IMR-90 (cell line): ENCODE measurements around the gene TM4SF20. TPM values are rescaled to one million over a fixed set of nuclear protein-coding genes. Genes with fewer than 3 reads are reported as not detected.
"Not testable (repeated sequence)": the region's sequence is repeated elsewhere in the genome, so short reads cannot be mapped to it uniquely, and the experiment has no call there.

Source experiments
- ATAC-seq: fragments of 200-7000 bp; cut with Tn5 transposase; 2 replicates; pipeline ENCODE4 v1.9.1; 2020; ENCODE audit warnings: low read depth, mild to moderate bottlenecking, moderate library complexity
- BruUV-seq: library from RNA; stranded (reverse); fragments of 400-500 nt; replicated peaks from 2 replicates; lab custom pipeline; 2021; lab: Mats Ljungman, UMichigan
- CTCF ChIA-PET: fragments of 300-600 bp; formaldehyde crosslinking; extraction: SDS; loops from one replicate; lab custom pipeline; 2021; ENCODE audit warnings: antibody characterized with exemption; lab: Yijun Ruan, JAX
- POLR2A ChIA-PET: fragments of 300-600 bp; sonication (Branson Sonifier 250); formaldehyde crosslinking; loops from one replicate; lab custom pipeline; 2022; ENCODE audit warnings: antibody characterized with exemption; ENCODE audit not compliant: unreplicated experiment; lab: Charles Lee
- DNase-seq: peaks from one replicate; pipeline ENCODE4 v3.0.0; 2013
- H2AFZ ChIP-seq: replicated peaks from 2 replicates; pipeline ENCODE3; 2013; ENCODE audit warnings: low read length, mild to moderate bottlenecking; ENCODE audit not compliant: poor library complexity
- H2AK5ac ChIP-seq: 2 replicates; pipeline ENCODE4 v1.6.1; 2013; ENCODE audit warnings: low read depth, low read length, inconsistent platforms
- H2AK9ac ChIP-seq: replicated peaks from 2 replicates; pipeline ENCODE3; 2013; ENCODE audit warnings: mild to moderate bottlenecking, low read depth, low read length, moderate library complexity; ENCODE audit not compliant: poor library complexity
- H2BK120ac ChIP-seq: 2 replicates; pipeline ENCODE4 v1.6.1; 2013; ENCODE audit warnings: low read depth, low read length, inconsistent platforms
- H2BK15ac ChIP-seq: 3 replicates; pipeline ENCODE4 v1.6.1; 2013; ENCODE audit warnings: low read depth, low read length, inconsistent platforms
- H2BK20ac ChIP-seq: 2 replicates; pipeline ENCODE4 v1.6.1; 2013; ENCODE audit warnings: low read depth, mild to moderate bottlenecking, inconsistent platforms, low read length, moderate library complexity
- H2BK5ac ChIP-seq: 2 replicates; pipeline ENCODE4 v1.6.1; 2013; ENCODE audit warnings: mild to moderate bottlenecking, low read depth, low read length, inconsistent platforms; ENCODE audit not compliant: poor library complexity, severe bottlenecking
- H3K14ac ChIP-seq: replicated peaks from 2 replicates; pipeline ENCODE4 v1.6.1; 2013; ENCODE audit warnings: low read depth, low read length, inconsistent platforms
- H3K18ac ChIP-seq: 2 replicates; pipeline ENCODE4 v1.6.1; 2013; ENCODE audit warnings: low read depth, low read length, control low read depth
- H3K23ac ChIP-seq: 2 replicates; pipeline ENCODE4 v1.6.1; 2013; ENCODE audit warnings: low read depth, low read length, inconsistent platforms
- H3K27ac ChIP-seq: 2 replicates; pipeline ENCODE4 v1.5.1; 2013; ENCODE audit warnings: mild to moderate bottlenecking, control low read depth, low read length; ENCODE audit not compliant: insufficient read depth
- H3K27me3 ChIP-seq: 2 replicates; pipeline ENCODE4 v1.6.1; 2013; ENCODE audit warnings: low read length; ENCODE audit not compliant: control insufficient read depth, insufficient read depth
- H3K36me3 ChIP-seq: 2 replicates; pipeline ENCODE4 v1.6.1; 2013; ENCODE audit warnings: low read length, mixed read lengths; ENCODE audit not compliant: control insufficient read depth, insufficient read depth
- H3K4ac ChIP-seq: 2 replicates; pipeline ENCODE4 v1.6.1; 2013; ENCODE audit warnings: low read depth, low read length, inconsistent platforms
- H3K4me1 ChIP-seq: 2 replicates; pipeline ENCODE4 v1.6.1; 2013; ENCODE audit warnings: low read length, mixed read lengths; ENCODE audit not compliant: control insufficient read depth, insufficient read depth
- H3K4me2 ChIP-seq: 2 replicates; pipeline ENCODE4 v1.6.1; 2013; ENCODE audit warnings: low read depth, mild to moderate bottlenecking, control low read depth, low read length, moderate library complexity
- H3K4me3 ChIP-seq: 2 replicates; pipeline ENCODE4 v1.5.1; 2013; ENCODE audit warnings: low read depth, mild to moderate bottlenecking, control low read depth, low read length, moderate library complexity; ENCODE audit not compliant: insufficient read depth
- H3K56ac ChIP-seq: 2 replicates; pipeline ENCODE4 v1.6.1; 2013; ENCODE audit warnings: low read length, inconsistent platforms; ENCODE audit not compliant: insufficient read depth; ENCODE audit errors: extremely low read depth
- H3K79me1 ChIP-seq, 2 experiments: 2 replicates each; pipeline ENCODE4 v1.6.1; 2013; ENCODE audit warnings: low read length in 2 of 2, inconsistent platforms in 1 of 2, low read depth in 1 of 2
- H3K9ac ChIP-seq: 2 replicates; pipeline ENCODE4 v1.6.1; 2013; ENCODE audit warnings: low read depth, low read length, control low read depth
- H3K9me1 ChIP-seq: 2 replicates; pipeline ENCODE4 v1.6.1; 2013; ENCODE audit warnings: low read length, inconsistent platforms; ENCODE audit not compliant: insufficient read depth
- H3K9me3 ChIP-seq: 2 replicates; pipeline ENCODE4 v1.6.1; 2013; ENCODE audit warnings: low read length; ENCODE audit not compliant: control insufficient read depth, insufficient read depth
- H4K20me1 ChIP-seq: 2 replicates; pipeline ENCODE4 v1.6.1; 2013; ENCODE audit warnings: low read length, inconsistent platforms; ENCODE audit not compliant: insufficient read depth
- H4K5ac ChIP-seq: 2 replicates; pipeline ENCODE4 v1.6.1; 2013; ENCODE audit warnings: mild to moderate bottlenecking, low read depth, low read length, control low read depth
- H4K8ac ChIP-seq, 2 experiments: 2 replicates each; pipeline ENCODE4 v1.6.1; 2013; ENCODE audit warnings: low read depth in 2 of 2, low read length in 2 of 2, control low read depth in 1 of 2, inconsistent platforms in 1 of 2
- H4K91ac ChIP-seq: 2 replicates; pipeline ENCODE4 v1.6.1; 2013; ENCODE audit warnings: low read depth, low read length, inconsistent platforms; ENCODE audit not compliant: insufficient read depth
- FOS ChIP-seq: fragments of 150-350 bp; IDR thresholded peaks from 2 replicates; pipeline ENCODE4 v1.6.1; 2016; ENCODE audit warnings: low read depth, low read length
- MAZ ChIP-seq: IDR thresholded peaks from 2 replicates; pipeline ENCODE4 v1.6.1; 2012; ENCODE audit warnings: low read depth, mild to moderate bottlenecking, low read length, improper control_type of control experiment, moderate library complexity, borderline replicate concordance
- RAD21 ChIP-seq: IDR thresholded peaks from 2 replicates; pipeline ENCODE4 v1.6.1; 2012; ENCODE audit warnings: low read length, improper control_type of control experiment
- WGBS, 2 experiments: methylation state at CpG; one replicate each; pipeline versions ENCODE4 v1.1.5 to v1.1.7; 2013; ENCODE audit warnings: missing lambda C conversion rate in 2 of 2; ENCODE audit not compliant: insufficient read length in 1 of 2; ENCODE audit errors: extremely low coverage in 2 of 2; 5-methylcytosine and 5-hydroxymethylcytosine counted together
- dilution Hi-C: fragments of 300-500 bp; cut with HindIII; formaldehyde crosslinking; loops from one replicate; pipeline ENCODE4 v1.14.3; 2018; ENCODE audit warnings: low sequenced_read_pairs; ENCODE audit not compliant: unreplicated experiment
- in situ Hi-C: fragments of 300-500 bp; cut with MboI; formaldehyde crosslinking; loops from 3 replicates; pipeline ENCODE4 v1.14.3; 2019; ENCODE audit warnings: low sequenced_read_pairs, inconsistent platforms, mixed read lengths
- intact Hi-C: fragments of 100-400 bp; cut with micrococcal nuclease; formaldehyde crosslinking; loops from 2 replicates; pipeline ENCODE4 v1.10.0; 2022
- polyA plus RNA-seq, 3 experiments: library from polyadenylated mRNA; depleted of rRNA; stranded (reverse); fragments of >200 nt; gene quantifications; 2 replicates each; pipeline ENCODE4 v1.2.3, GENCODE V29; 2012; ENCODE audit warnings: low replicate concordance in 1 of 3
- total RNA-seq: library from RNA; depleted of rRNA; stranded (reverse); fragments of >200 nt; gene quantifications from 2 replicates; pipeline ENCODE4 v1.2.3, GENCODE V29; 2012

TM4SF20 gene
- total and polyA plus RNA-seq, 2 of the 4 experiments (the other 2 are of a cell fraction), result under 0.01 to 0.03 TPM

DNA sequence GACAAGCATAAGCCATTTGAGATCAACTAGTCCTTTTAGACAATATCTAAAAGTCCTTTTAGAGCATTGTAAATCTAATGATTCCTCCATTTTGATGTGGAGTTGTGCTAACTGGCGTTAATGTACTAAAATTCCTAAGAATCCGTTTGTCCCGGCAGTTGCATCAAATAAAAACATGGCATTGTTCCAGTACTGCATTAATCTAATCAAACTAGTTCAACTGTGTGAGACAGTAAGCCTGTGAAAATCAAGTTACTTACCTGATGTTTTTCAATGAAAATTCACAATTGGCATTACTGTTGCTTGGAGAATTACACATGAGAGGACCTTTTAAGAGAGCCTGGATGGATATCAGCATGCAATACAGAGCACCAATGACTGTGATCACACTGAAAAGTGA is 13.3 kb downstream of the TM4SF20 start (continued):
- TF ChIP-seq FOS, result no peak
- TF ChIP-seq MAZ, result no peak
- no peak for TF ChIP-seq RAD21

DNA sequence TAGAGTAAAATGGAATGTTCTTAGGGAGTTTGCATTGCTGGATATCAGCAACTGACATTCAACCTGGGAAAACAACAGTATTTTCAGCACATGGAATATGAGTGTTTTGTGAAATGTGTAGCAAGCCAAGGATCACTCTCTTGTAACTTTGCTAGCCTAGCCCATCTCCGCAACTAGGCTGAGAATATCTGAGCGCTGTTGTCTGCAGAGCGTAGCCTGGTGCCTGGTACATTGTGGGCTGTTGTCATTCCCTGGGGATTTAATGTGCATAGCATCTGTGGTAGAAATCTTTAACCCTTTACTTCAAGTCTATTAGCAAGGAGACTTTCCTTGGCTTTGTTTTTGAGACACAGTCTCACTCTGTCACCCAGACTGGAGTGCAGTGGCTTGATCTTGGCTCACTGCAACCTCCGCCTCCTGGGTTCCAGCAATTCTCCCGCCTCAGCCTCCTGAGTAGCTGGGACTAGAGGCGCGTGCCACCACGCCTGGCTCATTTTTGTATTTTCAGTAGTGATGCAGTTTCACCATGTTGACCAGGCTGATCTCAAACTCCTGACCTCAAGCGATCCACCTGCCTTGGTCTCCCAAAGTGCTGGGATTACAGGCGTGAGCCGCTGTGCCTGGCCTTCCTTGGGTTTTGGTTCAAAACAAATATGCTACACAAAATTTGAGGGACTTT is 14.4 kb downstream of the TM4SF20 start:
- H3K23ac ChIP-seq, dilution Hi-C loops, DNase-seq, H3K79me1 ChIP-seq, ATAC-seq, H3K4me3 ChIP-seq, in situ Hi-C loops, BruUV-seq, POLR2A ChIA-PET, H2BK5ac ChIP-seq, H3K4ac ChIP-seq, H3K56ac ChIP-seq, H2BK15ac ChIP-seq, H2BK20ac ChIP-seq, H2BK120ac ChIP-seq, H2AK9ac ChIP-seq, H3K9me1 ChIP-seq, H3K14ac ChIP-seq, H3K4me2 ChIP-seq, H2AFZ ChIP-seq, H3K9ac ChIP-seq, H3K4me1 ChIP-seq, H3K27me3 ChIP-seq, CTCF ChIA-PET, H4K91ac ChIP-seq, H4K8ac ChIP-seq, intact Hi-C loops, H2AK5ac ChIP-seq, H3K36me3 ChIP-seq, H4K20me1 ChIP-seq, H3K9me3 ChIP-seq: not testable (repeated sequence)
- Histone ChIP-seq H4K5ac (peak overlapping the region; percentile 22; the same call in 1 of the 2 replicates), H3K18ac (peak overlapping the region; percentile 57; the same call in 1 of the 2 replicates), H3K27ac (peak overlapping the region; percentile 32; the same call in 1 of the 2 replicates)
- WGBS, 2 experiments, result 100% methylated on average over 3 of the region's 11 CpGs; no CpG with 5 or more reads in 1 of the 2 experiments
